ENCODE results near the gene ARHGAP44. TPM values are rescaled to one million over a fixed set of nuclear protein-coding genes. Genes with fewer than 3 reads are reported as not detected.

The ARHGAP44 gene
- total and polyA plus RNA-seq, 2 of the 8 experiments (the other 6 are each of a cell fraction or from before 2014, with no cell fraction given) = 6.2 to 22.2 TPM

DNA sequence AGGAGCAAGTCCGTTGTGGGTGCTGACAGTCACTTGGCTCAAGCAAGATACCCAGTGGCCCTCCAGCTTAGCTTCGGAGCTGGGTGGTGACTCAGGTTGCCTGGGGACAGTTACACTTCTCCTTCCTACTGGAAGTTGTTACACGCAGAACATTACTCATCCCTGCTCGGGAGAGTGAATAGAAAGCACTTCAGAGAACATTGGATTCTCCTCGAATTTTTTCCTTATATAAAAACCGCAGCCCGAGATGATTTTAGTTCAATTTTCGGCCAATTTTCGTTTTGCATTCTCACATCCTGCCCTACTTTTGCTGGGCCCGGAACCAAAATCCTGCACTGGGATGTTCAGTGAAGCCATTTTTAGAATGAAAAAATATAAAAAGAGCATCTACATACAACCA lies 128.8 kb downstream of the ARHGAP44 start:
- no peak overlapping the region for H3K27ac ChIP-seq (ENCODE audit: low read depth, low read length)
- ChIA-PET POLR2A (ENCODE audit: partially characterized antibody) (no interaction called here), CTCF (ENCODE audit: partially characterized antibody) (interaction anchor here (1.2 kb wide), 1 partner anchor 9 kb away, joined by 4 read pairs; no protein-coding TSS in a partner anchor)
- H4K8ac ChIP-seq (ENCODE audit: extremely low read depth, insufficient read depth, low read length) = 0 out of 2 replicates have a peak overlapping the region, but pooled peaks have one; percentile 38
- FAIRE-seq (no peak), DNase-seq (ENCODE audit: low read depth in 1 of 2, low spot score in 2 of 2) (no peak)
- no peaks in the 10 kb centered on the region for H3K23me2 ChIP-seq (ENCODE audit: low read depth, low read length)
- H3K4me1 ChIP-seq (replicated peaks in 1 of 4; ENCODE audit: control insufficient read depth in 3 of 4, insufficient read depth in 4 of 4, low read length in 3 of 4) = no peaks in the 10 kb centered on the region
- WGBS, 2 experiments (ENCODE audit: extremely low coverage in 1 of 2, insufficient coverage in 1 of 2, insufficient read length in 1 of 2, insufficient replicate concordance in 2 of 2, low coverage in 1 of 2, low lambda C conversion rate in 2 of 2, missing lambda C conversion rate in 1 of 2) = 94% methylated on average over 9 of the region's 10 CpGs; no CpG with 5 or more reads in 1 of the 2 experiments
- no peak overlapping the region for H2BK5ac ChIP-seq (ENCODE audit: low read depth, low read length)
- no peak overlapping the region for H4K5ac ChIP-seq (ENCODE audit: insufficient read length, low read depth, low read length)
- H2BK12ac ChIP-seq (ENCODE audit: low read depth, low read length) = no peak overlapping the region
- no peak overlapping the region for H3K56ac ChIP-seq (replicated peaks; ENCODE audit: insufficient read length, low read depth, low read length)
- no peak for TF ChIP-seq CHD1 (IDR thresholded peaks at IDR 0.05; ENCODE audit: low read depth, low read length)
- no peak for TF ChIP-seq ZNF274 (IDR thresholded peaks at IDR 0.05; ENCODE audit: borderline replicate concordance, extremely low read depth, low read length)
- no peak for TF ChIP-seq CTBP2 (IDR thresholded peaks at IDR 0.05; ENCODE audit: borderline replicate concordance, insufficient read depth, insufficient read length, low read length)
- no peak for TF ChIP-seq HDAC6 (IDR thresholded peaks at IDR 0.05; ENCODE audit: low read depth, low read length)
- H4K20me1 ChIP-seq (replicated peaks in 1 of 2; ENCODE audit: control insufficient read depth in 1 of 2, insufficient read depth in 2 of 2, low read length in 2 of 2) = no peaks in the 10 kb centered on the region
- H3K9me3 ChIP-seq (ENCODE audit: insufficient read depth in 2 of 2, low read depth in 1 of 2, low read length in 1 of 2) = no peaks in the 10 kb centered on the region
- H2AFZ ChIP-seq (ENCODE audit: low read length) = no peak overlapping the region
- H3K27me3 ChIP-seq (replicated peaks in 1 of 4; ENCODE audit: control insufficient read depth in 3 of 4, extremely low read depth in 1 of 4, insufficient read depth in 3 of 4, low read length in 3 of 4) = no peaks in the 10 kb centered on the region
- H4K91ac ChIP-seq (replicated peaks; ENCODE audit: insufficient read length, low read length) = no peak overlapping the region
- no peak overlapping the region for H3K9ac ChIP-seq (replicated peaks in 1 of 4; ENCODE audit: extremely low read depth in 1 of 4, low read depth in 3 of 4, low read length in 3 of 4)
- H3K18ac ChIP-seq (ENCODE audit: extremely low read depth, low read length) = no peak overlapping the region
- H3K79me2 ChIP-seq (ENCODE audit: control insufficient read depth in 1 of 2, insufficient read depth in 2 of 2, low read length in 2 of 2) = no peaks in the 10 kb centered on the region
- H2BK15ac ChIP-seq (ENCODE audit: low read length) = no peak overlapping the region
- H3K4me3 ChIP-seq (ENCODE audit: extremely low read depth in 1 of 4, insufficient read depth in 2 of 4, low read depth in 3 of 4, low read length in 4 of 4) = no peak overlapping the region
- no peak overlapping the region for H3K14ac ChIP-seq (ENCODE audit: insufficient read length)
- no peak overlapping the region for H2BK120ac ChIP-seq (replicated peaks; ENCODE audit: low read depth, low read length)
- no peak overlapping the region for H3K4ac ChIP-seq (replicated peaks; ENCODE audit: insufficient read length, low read depth, low read length)
- no peak overlapping the region for H2AK5ac ChIP-seq (ENCODE audit: low read depth, low read length)
- H2BK20ac ChIP-seq (ENCODE audit: low read length) = no peak overlapping the region
- H3K23ac ChIP-seq (ENCODE audit: insufficient read length) = no peak overlapping the region
- H3K79me1 ChIP-seq (ENCODE audit: low read depth, low read length) = no peaks in the 10 kb centered on the region
- peaks cover 0 to 7% (median 6%) of the 10 kb centered on the region in 4 experiments; a peak in 5 of 8 replicates for H3K36me3 ChIP-seq (ENCODE audit: control insufficient read depth in 2 of 4, insufficient read depth in 4 of 4, low read length in 3 of 4)
- H3K4me2 ChIP-seq (ENCODE audit: insufficient read depth in 1 of 2, low read depth in 2 of 2, low read length in 2 of 2) = no peak overlapping the region

Measured in H1 (cell line).